GM18502 (cell line): ENCODE measurements around the gene ZNHIT1.
"Not testable (repeated sequence)": the region's sequence is repeated elsewhere in the genome, so short reads cannot be mapped to it uniquely, and the experiment has no call there.

Source experiments
- ATAC-seq: cut with Tn5 transposase; IDR thresholded peaks from one replicate; pipeline ENCODE4 v1.9.1; 2021; ENCODE audit warnings: mild to moderate bottlenecking; ENCODE audit not compliant: unreplicated experiment, poor library complexity

Gene ZNHIT1

DNA sequence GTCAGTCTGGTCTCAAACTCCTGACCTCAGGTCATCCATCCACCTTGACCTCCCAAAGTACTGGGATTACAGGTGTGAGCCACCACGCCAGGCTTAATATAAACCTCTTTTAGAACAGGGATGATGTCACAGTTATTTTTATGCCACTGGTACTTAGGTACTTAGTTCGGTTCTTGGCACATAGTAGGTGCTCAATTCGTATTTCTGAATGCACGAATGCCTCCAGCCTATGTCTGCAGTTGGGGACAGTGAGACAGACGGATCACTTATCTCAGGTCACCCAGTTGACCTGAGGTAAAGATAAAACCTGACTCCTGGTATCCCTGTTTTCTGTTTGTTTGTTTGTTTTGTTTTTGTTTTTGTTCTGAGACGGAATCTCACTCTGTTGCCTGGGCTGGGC is 31.8 kb upstream of the ZNHIT1 start:
- ATAC-seq: no peak

DNA sequence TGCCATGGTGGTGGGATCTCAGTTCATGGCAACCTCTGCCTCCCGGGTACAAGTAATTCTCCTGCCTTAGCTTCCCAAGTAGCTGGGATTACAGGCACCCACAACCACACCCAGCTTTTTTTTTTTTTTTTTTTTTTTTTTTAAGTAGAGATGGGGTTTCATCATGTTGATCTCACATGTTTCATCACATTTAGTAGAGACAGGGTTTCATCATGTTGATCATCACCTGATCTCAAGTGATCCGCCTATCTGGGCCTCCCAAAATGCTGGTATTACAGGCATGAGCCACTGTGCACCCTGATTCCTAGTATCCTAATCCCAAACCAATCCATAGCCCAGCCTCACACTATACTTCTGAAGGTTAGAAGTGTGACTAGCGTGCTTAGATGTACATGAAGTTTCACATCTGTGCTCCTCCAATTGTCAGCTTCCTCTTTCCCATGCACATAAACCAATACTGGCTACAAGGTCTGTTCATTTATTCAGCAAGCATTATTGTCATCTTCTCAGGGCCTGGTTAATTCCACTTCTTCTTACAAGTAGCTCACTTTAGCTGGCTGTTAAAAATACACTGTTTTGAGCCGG is 31.0 kb upstream of the ZNHIT1 start:
- ATAC-seq: no peak

DNA sequence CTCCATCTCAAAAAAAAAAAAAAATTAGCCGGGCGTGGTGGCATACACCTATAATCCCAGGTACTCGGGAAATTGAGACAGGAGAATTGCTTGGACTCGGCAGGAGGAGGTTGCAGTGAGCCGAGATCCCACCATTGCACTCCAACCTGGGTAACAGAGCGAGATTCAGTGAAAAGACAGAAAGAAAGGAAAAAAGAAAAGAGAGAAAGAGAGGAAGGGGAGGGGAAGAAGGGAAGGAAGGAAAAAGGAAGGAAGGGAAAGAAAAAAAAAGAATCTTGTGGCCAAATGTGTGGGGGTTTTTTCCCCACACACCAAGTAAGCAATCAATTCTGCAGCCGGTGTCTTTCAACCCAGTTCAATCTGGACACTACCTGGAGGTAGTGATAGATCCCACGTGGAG is 28.9 kb upstream of the ZNHIT1 start:
- no peak for ATAC-seq

DNA sequence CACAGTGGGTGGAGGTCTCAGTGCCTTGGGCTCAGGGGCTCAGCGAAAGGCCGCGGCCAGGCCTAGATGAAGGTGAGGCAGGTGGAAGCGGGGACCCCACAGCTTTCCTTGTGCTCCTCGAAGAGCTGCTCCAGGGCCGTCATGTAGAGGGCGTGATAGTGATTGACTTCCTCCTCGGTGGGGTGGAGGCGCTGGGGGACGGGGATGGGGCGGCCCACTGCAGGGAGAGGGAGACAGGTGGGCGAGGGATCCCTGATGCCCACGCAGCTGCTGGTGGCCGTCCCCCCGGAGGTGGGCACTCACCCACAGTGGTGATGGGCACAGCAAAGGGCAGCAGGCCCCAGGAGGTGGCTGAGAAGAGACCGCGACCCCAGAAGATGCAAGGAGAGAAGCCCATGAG is 22.1 kb upstream of the ZNHIT1 start:
- ATAC-seq: no peak

DNA sequence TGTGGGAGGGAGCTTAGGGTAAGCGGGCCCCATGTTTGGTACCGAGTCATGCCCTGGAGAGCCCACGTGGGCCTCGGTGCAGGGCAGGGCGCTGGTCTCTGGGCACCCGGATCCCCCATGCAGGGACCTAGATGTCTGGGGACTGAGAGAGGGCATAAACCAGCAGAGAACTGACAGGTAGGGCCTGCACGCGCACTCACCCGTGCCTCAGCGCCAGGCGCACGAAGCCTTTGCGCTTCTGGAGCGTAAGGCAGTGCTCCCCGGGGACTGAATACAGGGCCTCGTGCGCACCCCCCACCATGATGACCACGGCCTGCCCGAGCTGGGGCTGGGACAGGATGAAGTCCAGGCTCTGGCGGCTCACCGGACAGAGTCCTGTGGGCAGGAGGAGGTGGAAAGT is 20.0 kb upstream of the ZNHIT1 start:
- no peak for ATAC-seq

DNA sequence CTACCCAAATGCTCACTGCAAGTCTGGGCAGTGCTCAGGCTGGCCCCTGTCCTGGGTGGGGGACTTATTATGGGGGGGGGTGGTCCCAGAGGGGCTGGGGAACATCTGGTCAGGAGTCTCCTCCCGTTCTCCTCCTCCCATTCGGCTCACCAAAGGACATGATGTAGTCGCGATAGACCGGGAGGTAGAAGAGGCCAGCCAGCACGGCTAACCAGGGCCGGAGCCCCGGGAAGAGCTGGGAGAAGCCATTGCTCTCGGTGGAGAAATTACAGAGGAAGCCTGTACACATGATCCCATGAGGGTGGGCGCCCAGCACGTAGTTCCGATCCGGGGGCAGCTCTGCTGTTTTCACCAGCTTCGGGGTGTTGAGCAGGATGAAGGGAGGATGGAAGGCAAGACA is 19.5 kb upstream of the ZNHIT1 start:
- no peak for ATAC-seq

DNA sequence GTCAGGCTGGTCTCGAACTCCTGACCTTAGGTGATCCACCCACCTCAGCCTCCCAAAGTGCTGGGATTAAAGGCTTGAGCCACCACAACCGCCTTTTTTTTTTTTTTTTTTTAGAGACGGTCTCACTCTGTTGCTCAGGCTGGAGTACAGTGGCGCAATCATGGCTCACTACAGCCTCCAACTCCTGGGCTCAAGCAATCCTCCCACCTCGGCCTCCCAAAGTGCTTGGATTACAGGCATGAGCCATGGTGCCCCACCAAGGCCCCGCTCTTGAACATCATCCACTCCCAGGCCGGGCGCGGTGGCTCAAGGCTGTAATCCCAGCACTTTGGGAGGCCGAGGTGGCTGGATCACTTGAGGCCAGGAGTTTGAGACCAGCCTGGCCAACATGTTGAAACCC is 18.4 kb upstream of the ZNHIT1 start:
- not testable (repeated sequence) for ATAC-seq

DNA sequence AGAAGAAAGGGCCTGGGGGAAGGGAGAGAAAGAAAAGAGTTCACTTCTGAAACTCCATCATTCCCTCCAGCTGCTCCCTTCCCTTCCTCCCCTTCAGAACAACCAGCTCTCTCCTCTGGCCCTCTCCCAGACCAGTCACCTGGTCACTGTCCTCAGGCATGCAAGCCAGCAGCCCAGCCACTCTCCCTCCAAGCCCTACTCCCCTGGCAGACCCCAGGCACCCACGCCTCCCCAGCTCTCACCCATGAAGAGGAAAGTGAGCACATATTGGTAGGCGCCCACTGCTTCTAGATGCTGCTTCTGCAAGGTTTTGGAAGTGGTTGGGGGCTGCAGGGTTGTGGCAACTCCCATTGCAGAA is 17.5 kb upstream of the ZNHIT1 start:
- ATAC-seq: no peak

DNA sequence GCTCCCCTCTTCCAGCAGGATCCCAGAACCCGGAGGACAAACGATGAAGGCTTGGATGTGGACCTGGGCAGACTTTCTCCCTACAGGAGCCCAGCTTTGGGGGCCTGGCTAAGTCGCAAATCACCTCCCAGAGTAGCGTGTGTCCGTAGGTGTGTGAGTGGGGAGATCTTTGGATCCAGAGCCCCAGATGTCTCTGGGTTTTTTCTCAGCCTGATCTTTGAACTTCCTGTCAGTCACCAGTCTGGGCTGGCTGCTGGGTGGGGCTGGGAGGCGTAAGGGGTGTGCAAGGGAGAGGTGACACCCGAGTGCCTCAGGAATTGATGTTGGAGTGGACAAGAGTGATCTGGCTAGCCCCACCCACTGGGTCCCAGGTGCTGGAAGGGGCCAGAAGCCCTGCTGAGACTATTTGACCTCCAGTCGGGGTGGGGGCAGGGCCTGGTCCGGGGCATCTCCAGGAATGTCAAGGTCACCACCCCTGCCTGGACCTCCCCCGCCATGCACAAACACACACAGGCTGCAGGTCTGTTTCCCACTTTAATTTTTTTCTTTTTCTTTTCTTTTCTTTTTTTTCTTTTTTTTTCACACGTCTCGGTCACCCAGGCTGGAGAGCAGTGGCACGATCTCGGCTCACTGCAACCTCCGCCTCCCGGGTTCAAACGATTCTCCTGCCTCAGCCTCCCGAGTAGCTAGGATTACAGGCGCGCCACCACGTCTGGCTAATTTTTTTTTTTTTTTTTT is 16.9 kb upstream of the ZNHIT1 start, which contains the start of gene MOGAT3:
TSS of gene MOGAT3 (minus strand) at position 175 of the 738 bp plus-strand sequence. CDS start 182 bp downstream, outside the sequence.
- no peak for ATAC-seq

DNA sequence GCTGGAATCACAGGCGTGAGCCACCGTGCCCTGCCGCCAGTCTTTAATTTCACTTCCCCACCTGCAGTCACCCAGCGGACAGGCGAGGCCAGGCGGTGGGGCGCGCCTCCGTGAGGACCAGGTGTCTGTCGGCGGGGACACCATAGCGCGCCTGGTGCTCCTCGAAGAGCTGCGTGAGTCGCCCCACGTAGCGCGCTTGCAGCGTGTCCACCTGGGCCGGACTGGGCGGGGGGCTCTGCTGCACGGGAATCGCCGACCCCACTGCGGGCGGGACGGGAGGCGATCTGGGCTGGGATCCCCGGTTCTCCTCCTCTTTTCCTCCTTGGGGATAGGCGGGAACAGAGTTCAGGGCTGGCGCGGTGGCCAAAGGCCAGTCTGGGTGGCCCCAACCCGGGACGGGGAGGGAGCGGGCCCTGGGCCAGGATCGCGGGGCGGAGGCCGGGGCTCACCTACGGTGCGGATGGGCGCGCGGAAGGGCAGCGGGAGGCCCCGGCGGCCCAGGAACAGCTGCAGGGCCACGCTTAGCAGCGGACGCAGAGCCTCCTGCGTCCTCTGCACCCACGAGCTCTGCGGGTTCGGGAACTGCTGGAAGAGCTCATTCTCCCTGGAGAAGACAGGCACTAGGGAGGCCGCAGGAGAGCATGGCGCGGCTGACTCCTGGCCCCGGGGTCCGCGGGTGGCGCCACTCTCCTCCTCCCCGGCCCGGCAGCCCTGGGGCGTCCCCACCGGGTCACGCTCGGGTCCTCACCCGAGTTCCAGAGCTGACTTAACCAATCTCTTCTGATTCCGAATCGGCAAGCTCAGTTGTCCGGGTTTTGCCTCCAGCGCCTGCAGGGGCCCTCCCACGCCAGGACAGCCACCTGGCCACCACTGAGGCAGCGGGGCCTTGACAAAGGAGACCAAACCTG is 16.0 kb upstream of the ZNHIT1 start:
- no peak for ATAC-seq

DNA sequence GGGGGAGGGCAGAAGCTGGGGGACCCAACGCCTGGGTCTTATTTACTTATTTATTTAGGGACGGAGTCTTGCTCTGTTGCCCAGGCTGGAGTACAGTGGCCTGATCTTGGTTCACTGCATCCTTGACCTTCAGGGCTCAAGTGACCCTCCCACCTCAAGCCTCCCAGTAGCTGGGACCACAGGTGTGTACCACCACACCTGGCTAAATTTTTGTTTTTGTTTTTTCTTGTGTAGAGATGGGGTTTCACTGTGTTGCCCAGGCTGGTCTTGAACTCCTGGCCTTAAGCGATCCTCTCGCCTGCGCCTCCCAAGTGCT is 15.4 kb upstream of the ZNHIT1 start:
- ATAC-seq: no peak

DNA sequence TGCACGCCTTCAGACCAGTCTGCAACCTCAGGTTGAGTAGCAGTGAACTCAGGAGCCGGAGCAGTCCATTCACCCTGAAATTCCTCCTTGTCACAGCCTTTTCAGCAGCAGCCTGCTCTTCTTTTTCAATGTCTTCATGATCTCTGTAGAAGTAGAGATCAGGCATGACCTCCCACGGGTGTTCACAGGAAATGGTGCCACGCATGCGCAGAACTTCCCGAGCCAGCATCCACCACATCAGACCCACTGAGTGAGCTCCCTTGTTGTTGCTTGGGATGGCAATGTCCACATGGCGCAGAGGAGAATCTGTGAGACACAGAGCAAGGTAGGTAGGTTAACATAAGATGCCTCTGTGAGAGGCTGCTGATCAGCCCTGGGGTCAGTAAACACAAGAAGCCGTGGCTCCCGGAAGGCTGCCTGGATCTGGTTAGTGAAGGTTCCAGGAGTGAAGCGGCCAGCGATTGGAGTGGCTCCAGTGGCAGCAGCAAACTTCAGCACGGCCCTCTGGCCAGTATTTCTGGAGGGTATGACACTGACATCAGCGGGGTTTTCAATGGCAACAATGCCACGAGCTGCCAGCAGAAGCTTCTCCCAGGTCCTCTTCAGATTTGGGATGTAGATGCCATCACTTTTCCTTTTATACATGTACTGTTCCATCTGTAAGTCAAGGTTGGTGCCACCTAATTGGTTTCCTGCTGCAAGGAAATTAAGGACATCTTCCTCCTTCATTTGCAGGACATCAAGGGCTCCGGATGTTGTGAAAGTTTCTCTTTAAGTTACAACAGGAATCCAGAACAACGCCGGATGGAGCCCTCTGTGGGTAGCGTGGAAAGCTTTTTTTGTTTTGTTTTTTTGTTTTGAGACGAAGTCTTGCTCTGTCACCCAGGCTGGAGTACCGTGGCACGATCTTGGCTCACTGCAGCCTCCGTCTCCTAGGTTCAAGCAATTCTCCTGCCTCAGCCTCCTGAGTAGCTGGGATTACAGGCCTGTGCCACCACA is 13.9 kb upstream of the ZNHIT1 start:
- ATAC-seq: not testable (repeated sequence)

DNA sequence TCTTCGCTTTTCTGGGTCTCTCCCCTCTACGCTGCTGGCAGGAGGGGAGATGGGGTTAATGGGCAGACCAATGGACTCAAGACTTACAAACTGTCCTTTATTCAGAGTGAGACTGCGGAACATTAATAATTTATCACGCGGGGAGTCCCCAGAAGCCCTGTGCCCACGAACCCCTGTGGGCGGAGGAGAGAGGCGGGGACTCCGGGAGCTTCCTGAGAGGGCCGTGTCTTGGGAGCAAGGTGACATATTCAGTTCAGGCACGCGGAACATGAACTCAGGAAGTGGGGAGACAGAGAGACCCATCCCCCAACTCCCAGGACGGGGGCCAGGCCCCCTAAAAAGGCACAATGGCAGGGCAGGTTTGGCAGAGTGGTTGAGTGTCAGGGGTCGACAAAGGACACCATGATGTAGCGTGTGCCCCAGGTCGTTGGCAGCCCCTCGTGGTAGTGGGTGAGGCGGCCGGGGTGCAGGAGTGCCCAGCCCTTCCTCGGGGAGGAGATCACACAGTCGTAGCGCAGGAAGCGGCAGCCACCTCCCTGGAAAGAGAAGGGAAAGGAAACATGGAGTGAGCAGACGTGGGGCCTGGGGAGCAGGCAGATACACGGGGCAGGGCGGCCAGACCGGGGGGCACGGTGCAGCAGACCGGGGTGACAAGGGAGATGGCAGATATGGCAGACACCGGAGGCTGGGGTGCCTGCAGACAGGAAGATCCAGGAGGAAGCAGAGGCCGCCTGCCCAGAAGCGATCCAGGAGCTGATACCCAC is 11.9 kb upstream of the ZNHIT1 start:
- ATAC-seq: no peak

DNA sequence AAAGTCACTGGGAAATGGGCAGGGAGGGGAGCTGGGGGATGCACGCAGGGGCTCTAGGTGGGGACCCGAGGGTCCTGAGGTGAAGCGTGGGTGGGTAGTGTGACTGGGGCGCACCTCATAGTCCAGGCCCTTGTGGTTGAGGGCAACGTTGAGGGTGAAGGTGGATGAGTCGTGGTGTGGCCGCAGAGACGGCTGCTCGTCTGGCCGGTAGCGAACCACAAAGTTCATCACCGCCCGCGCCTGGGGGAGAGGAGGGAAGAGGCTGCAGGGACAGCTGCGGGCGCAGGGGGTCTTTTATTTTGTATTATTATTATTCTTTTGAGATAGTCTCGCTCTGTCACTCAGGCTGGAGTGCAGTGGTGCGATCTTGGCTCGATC is 11.3 kb upstream of the ZNHIT1 start:
- no peak for ATAC-seq

DNA sequence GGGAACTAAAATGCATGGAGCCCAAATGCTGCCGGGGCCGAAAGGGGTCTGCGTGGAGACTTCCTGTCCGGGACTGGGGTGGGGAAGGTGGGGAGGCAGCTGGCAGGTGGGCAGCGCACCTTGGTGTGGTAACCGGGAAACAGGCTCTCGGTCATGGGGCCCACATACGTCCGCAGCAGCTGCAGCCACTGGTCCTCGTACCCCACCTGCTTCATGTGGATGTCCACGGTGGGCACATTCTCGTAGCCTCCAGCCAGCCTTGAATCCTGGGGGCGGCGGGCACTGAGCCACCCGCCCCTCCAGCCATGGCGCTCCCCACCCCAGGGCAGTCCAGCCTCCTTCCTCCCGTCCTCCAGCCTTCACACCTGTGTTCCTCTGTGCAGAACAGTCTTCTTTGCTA is 10.5 kb upstream of the ZNHIT1 start:
- ATAC-seq: no peak

DNA sequence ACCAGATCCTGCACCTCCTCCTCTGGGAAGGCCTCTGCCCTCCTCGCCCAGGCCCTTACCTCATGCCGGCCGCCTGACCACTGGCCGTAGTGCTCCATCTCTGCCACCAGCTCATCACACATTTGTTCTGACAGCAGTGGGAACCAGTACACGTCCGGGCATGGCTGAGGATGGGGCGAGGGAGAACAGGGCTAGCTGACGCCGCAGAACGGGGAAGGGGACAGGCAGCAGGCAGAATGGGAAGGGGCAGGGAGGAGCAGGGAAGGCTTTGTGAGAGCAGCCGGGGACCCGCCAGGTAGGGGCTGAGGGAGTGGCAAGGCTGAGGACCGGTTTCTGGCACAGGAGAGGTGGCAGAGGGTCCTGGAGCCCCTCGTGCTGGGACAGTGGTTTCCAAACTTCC is 9.2 kb upstream of the ZNHIT1 start:
- no peak for ATAC-seq

DNA sequence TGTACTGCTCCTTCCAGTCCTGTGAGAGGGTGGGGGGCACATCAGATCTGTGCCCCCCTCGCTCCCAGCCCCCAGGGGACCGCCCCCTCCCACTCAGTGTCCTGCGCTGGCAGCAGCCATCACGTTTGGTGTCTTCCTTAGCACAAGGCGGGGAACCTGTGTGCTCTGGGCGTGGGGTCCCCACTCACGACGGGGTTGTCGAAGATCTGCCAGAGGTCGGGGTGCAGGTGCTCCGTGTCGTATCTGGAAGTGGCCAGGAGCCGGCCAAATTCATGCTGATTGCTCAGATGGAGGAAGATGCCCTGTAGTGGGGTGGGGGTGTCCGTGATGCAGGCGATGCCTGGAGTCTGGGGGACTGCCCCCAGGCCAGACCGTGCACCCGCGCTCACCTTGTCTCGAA is 7.8 kb upstream of the ZNHIT1 start:
- no peak for ATAC-seq

DNA sequence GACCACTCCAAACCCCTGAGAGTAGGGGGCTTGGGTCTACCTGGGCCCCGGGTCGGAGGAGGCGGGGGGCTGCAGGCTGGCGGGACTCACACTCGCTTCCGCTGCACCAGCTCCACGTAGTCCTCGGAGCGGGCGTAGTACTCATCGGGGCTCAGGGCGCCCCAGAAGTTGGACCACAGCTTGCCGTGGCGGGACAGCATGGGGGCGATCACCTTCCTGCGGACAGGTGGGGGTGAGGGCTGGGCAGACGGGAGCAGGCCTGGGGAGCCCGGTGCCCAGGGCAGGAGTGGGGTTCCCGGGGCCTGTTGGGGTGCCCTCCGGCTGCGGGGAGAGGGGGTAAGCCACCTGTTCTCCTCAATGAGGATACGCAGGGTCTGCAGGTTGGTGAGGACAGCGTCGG is 6.5 kb upstream of the ZNHIT1 start:
- no peak for ATAC-seq

DNA sequence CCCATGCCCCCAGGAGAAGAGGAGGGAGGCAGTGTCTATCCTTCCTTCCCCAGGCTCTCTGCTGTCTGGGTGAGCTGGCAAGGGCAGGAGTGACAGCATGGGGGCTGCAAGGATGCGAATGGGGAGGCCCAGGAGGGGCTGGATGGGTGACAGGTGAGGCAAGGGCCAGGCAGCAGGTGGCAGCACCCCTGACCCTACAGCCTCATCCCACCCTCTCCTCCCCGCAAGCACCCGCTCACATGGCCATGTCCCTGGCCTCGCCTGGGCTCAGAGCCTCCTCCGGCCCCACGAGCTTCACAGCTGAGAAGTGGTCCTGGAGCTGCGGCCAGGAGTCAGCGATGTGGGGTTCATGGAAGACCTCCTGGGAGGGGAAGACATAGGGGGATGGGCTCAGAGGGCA is 6.0 kb upstream of the ZNHIT1 start:
- ATAC-seq: no peak
